HL-60 (cell line): ENCODE results near the gene IL17RA.

Source experiments
- POLR2AphosphoS5 ChIP-seq: IDR thresholded peaks from 2 replicates; pipeline ENCODE4 v1.6.1; 2012; ENCODE audit warnings: low read depth
- SPI1 ChIP-seq: IDR thresholded peaks from 2 replicates; pipeline ENCODE4 v1.6.1; 2012; ENCODE audit warnings: low read depth, mild to moderate bottlenecking, borderline replicate concordance
- TF ChIP-seq, protein P1 (sequence below): IDR thresholded peaks from one replicate; pipeline ENCODE4 v1.5.1; 2011; ENCODE audit warnings: low read length, control low read depth, inconsistent platforms; ENCODE audit not compliant: insufficient read depth
- TF ChIP-seq, protein P2 (sequence below): IDR thresholded peaks from 2 replicates; pipeline ENCODE4 v1.6.1; 2012; ENCODE audit warnings: low read depth; ENCODE audit not compliant: insufficient replicate concordance

DNA sequence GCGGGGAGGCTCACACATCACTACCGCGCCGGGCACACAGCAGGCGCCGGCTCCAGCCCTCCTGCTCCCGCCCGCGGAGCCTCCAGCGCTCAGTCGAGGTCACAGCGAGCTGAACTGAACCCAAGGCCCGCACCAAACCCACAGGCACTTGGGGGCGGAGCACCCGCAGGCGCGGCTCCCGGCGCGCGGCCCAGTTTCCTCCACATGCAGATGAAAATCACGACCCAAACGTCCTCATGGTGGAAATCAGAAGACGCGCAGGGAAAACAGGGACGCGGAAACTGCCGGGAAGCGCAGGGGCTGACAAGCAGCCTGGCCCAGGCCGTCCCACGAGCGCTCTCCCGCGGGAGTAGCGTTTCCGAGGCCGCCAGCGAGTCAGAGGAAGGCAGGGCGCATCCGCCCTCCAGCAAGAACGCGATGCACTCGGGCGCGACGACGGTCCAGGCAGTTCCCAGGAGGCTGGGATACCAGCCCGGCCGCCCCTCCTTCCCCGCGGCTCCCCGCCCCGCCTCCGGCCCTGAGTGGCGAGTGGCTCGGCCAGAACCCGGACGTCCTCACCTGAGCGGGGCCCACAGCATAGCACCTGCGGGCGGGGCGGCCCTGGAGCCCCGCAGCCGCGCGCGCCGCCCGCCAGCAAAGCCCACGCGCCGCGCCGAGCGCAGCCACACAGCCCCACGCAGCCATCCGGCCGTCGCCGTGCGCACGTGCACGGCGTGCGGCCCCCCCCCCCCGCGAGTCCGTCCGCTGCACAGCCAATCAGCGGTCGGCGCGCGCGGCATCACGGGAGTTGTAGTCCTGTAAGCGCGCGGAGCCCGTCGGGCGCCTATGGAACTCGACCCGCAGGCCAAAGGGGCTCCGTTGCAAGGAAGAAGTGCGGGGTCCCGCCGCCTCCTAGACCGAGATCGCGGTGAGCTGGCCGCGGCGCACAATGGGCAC is 74.0 kb downstream of the IL17RA start, which contains the start of gene HDHD5:
- TF ChIP-seq, protein P1, sequence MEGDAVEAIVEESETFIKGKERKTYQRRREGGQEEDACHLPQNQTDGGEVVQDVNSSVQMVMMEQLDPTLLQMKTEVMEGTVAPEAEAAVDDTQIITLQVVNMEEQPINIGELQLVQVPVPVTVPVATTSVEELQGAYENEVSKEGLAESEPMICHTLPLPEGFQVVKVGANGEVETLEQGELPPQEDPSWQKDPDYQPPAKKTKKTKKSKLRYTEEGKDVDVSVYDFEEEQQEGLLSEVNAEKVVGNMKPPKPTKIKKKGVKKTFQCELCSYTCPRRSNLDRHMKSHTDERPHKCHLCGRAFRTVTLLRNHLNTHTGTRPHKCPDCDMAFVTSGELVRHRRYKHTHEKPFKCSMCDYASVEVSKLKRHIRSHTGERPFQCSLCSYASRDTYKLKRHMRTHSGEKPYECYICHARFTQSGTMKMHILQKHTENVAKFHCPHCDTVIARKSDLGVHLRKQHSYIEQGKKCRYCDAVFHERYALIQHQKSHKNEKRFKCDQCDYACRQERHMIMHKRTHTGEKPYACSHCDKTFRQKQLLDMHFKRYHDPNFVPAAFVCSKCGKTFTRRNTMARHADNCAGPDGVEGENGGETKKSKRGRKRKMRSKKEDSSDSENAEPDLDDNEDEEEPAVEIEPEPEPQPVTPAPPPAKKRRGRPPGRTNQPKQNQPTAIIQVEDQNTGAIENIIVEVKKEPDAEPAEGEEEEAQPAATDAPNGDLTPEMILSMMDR, result no peak
- TF ChIP-seq POLR2AphosphoS5, result 0 out of 2 replicates have a peak, but pooled peaks have one; percentile 26
- TF ChIP-seq, protein P2, sequence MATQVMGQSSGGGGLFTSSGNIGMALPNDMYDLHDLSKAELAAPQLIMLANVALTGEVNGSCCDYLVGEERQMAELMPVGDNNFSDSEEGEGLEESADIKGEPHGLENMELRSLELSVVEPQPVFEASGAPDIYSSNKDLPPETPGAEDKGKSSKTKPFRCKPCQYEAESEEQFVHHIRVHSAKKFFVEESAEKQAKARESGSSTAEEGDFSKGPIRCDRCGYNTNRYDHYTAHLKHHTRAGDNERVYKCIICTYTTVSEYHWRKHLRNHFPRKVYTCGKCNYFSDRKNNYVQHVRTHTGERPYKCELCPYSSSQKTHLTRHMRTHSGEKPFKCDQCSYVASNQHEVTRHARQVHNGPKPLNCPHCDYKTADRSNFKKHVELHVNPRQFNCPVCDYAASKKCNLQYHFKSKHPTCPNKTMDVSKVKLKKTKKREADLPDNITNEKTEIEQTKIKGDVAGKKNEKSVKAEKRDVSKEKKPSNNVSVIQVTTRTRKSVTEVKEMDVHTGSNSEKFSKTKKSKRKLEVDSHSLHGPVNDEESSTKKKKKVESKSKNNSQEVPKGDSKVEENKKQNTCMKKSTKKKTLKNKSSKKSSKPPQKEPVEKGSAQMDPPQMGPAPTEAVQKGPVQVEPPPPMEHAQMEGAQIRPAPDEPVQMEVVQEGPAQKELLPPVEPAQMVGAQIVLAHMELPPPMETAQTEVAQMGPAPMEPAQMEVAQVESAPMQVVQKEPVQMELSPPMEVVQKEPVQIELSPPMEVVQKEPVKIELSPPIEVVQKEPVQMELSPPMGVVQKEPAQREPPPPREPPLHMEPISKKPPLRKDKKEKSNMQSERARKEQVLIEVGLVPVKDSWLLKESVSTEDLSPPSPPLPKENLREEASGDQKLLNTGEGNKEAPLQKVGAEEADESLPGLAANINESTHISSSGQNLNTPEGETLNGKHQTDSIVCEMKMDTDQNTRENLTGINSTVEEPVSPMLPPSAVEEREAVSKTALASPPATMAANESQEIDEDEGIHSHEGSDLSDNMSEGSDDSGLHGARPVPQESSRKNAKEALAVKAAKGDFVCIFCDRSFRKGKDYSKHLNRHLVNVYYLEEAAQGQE, result no peak
- TF ChIP-seq SPI1, result no peak
